Activated B cell treated with CpG ODN at 0.5 μM for 24 hours (primary cell): Measurements from ENCODE around the gene MYBPC3. TPM values are rescaled to one million over a fixed set of nuclear protein-coding genes. Genes with fewer than 3 reads are reported as not detected.

Experiments used
- ATAC-seq: fragments of 200-7000 bp; cut with Tn5 transposase; one replicate; pipeline ENCODE4 v1.10.0; 2021; ENCODE audit warnings: low read depth, mild to moderate bottlenecking, moderate library complexity
- CTCF ChIA-PET: fragments of 350-600 bp; sonication (Branson Sonifier 250); formaldehyde crosslinking; loops from one replicate; lab custom pipeline; 2021; ENCODE audit warnings: antibody characterized with exemption; lab: Charles Lee
- POLR2A ChIA-PET: fragments of 350-600 bp; sonication (Branson Sonifier 250); formaldehyde crosslinking; loops from one replicate; lab custom pipeline; 2021; ENCODE audit warnings: antibody characterized with exemption; lab: Charles Lee
- DNase-seq: peaks from one replicate; pipeline ENCODE4 v3.0.0; 2022
- H3K27ac Mint-ChIP-seq: one replicate; pipeline ENCODE4 v1.8.0; 2020; ENCODE audit warnings: mixed read lengths
- H3K27me3 Mint-ChIP-seq: one replicate; pipeline ENCODE4 v1.8.0; 2021; ENCODE audit warnings: mixed read lengths
- H3K36me3 Mint-ChIP-seq: one replicate; pipeline ENCODE4 v1.8.0; 2021; ENCODE audit warnings: low read depth, mixed read lengths
- H3K4me1 Mint-ChIP-seq: one replicate; pipeline ENCODE4 v1.8.0; 2021; ENCODE audit warnings: mixed read lengths
- H3K4me3 Mint-ChIP-seq: one replicate; pipeline ENCODE4 v1.8.0; 2020; ENCODE audit warnings: mild to moderate bottlenecking, mixed read lengths
- H3K9me3 Mint-ChIP-seq: one replicate; pipeline ENCODE4 v1.8.0; 2020; ENCODE audit warnings: mixed read lengths
- intact Hi-C: fragments of 100-400 bp; cut with micrococcal nuclease; formaldehyde crosslinking; loops from one replicate; pipeline ENCODE4 v1.15.1; 2024
- total RNA-seq: library from RNA; stranded (reverse); gene quantifications from 2 replicates; pipeline ENCODE4 v1.2.3, GENCODE V29; 2022
- TF ChIP-seq, protein P1 (sequence below): fragments of 200-600 bp; IDR thresholded peaks from one replicate; pipeline ENCODE4 v1.8.0; 2022; ENCODE audit warnings: antibody characterized with exemption, mild to moderate bottlenecking

The MYBPC3 gene
- total RNA-seq, 1 donor from 2014 or later = 0.69 TPM

DNA sequence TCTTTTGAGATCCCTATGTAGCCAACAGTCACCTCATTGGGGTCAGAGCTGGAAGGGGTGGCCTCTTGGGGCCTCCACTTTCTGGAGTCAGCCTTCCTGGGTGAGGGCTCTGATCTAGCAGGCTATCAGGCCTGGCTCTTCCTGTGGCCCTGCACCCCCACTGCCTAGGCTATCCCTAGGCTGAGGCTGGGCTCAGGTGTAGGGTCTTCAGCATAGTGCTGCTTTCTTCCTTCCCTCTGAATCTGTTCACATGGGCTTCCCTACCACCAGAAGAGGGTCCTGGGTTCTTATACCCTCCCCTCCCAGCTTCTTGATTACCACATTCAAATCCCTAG is 26.3 kb upstream of the MYBPC3 start:
- no peak for DNase-seq
- Mint-ChIP-seq H3K4me1 (peaks cover 46% of the 10 kb centered on the region), H3K4me3 (peak overlapping the region; percentile 94), H3K36me3 (peaks cover 29% of the 10 kb centered on the region), H3K27me3 (no peaks in the 10 kb centered on the region), H3K9me3 (no peaks in the 10 kb centered on the region), H3K27ac (no peak overlapping the region)
- POLR2A ChIA-PET = interaction anchor here (0.5 to 3.9 kb wide), 14 partner anchors 13 to 762 kb away, joined by 3 to 106 read pairs (median 6); partner anchors contain the start of genes ATG13, DDB2, HARBI1 and MTCH2
- ATAC-seq = no peak
- TF ChIP-seq, protein P1, sequence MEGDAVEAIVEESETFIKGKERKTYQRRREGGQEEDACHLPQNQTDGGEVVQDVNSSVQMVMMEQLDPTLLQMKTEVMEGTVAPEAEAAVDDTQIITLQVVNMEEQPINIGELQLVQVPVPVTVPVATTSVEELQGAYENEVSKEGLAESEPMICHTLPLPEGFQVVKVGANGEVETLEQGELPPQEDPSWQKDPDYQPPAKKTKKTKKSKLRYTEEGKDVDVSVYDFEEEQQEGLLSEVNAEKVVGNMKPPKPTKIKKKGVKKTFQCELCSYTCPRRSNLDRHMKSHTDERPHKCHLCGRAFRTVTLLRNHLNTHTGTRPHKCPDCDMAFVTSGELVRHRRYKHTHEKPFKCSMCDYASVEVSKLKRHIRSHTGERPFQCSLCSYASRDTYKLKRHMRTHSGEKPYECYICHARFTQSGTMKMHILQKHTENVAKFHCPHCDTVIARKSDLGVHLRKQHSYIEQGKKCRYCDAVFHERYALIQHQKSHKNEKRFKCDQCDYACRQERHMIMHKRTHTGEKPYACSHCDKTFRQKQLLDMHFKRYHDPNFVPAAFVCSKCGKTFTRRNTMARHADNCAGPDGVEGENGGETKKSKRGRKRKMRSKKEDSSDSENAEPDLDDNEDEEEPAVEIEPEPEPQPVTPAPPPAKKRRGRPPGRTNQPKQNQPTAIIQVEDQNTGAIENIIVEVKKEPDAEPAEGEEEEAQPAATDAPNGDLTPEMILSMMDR = no peak
- CTCF ChIA-PET = interaction anchor here (0.9 to 1.4 kb wide), 5 partner anchors 15 to 33 kb away, joined by 4 to 8 read pairs (median 6); no protein-coding TSS in a partner anchor
- intact Hi-C loops = loop anchor here (1.0 to 5.0 kb wide), 7 partner anchors 15 to 474 kb away; partner anchors contain the start of genes CELF1, PSMC3 and SLC39A13

DNA sequence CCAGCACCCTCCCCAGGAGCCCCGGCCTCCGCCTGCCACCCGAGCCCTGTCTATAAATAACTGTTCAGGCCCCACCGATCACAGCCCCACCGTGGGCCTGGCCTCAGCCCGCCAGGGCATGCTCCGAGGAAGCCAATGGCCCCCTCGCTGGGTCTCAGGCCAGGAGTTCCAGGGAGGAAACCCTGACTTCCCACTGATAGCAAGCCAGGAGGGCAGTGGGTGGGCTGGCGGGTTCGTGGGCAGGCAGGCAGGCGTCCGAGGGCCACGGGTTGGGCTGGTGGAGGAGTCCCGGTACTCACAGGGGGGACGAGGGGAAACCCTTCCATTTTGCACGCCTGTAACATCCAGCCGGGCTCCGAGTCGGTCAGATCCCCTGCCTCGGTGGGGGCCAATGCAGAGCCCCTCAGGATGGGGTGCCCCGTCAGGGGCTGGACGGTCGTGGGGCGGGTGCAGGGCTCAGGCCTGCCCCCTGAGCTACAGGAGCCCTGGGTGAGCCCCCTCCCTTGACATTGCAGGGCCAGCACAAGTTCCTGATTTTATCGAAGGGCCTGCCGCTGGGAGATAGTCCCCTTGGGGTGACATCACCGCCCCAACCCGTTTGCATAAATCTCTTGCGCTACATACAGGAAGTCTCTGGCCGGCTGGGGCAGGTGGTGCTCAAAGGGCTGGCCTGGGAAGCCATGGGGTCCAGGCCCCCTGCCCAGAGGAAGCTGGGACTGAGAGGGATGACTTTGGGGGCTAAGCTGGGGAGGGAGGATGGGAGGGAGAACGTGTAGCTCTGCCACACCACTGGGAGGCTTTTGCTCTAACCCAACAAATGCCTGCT is 25.7 kb upstream of the MYBPC3 start, which contains the start of gene SPI1:
Gene SPI1 (minus strand): TSS at position 538 of the 826 bp plus-strand sequence. CDS start 194 bp downstream, at position 344.
- intact Hi-C loops = loop anchor here (1.0 to 5.0 kb wide), 7 partner anchors 16 to 475 kb away; partner anchors contain the start of genes CELF1, PSMC3 and SLC39A13
- Mint-ChIP-seq H3K27ac (no peak within 1 kb of the TSS), H3K4me3 (peak within 1 kb of the TSS; percentile 94), H3K27me3 (no peaks in the 10 kb centered on the region), H3K36me3 (peaks cover 34% of the 10 kb centered on the region), H3K9me3 (no peaks in the 10 kb centered on the region), H3K4me1 (peaks cover 47% of the 10 kb centered on the region)
- ATAC-seq (peak; percentile 87), DNase-seq (peak; percentile 67)
- CTCF ChIA-PET = interaction anchor here (0.9 to 1.4 kb wide), 5 partner anchors 15 to 34 kb away, joined by 4 to 8 read pairs (median 6); no protein-coding TSS in a partner anchor
- TF ChIP-seq, protein P1 = no peak
- POLR2A ChIA-PET = interaction anchor here (0.5 to 3.9 kb wide), 16 partner anchors 13 to 1064 kb away, joined by 3 to 106 read pairs (median 5); partner anchors contain the start of genes ATG13, DDB2, HARBI1 and MTCH2

DNA sequence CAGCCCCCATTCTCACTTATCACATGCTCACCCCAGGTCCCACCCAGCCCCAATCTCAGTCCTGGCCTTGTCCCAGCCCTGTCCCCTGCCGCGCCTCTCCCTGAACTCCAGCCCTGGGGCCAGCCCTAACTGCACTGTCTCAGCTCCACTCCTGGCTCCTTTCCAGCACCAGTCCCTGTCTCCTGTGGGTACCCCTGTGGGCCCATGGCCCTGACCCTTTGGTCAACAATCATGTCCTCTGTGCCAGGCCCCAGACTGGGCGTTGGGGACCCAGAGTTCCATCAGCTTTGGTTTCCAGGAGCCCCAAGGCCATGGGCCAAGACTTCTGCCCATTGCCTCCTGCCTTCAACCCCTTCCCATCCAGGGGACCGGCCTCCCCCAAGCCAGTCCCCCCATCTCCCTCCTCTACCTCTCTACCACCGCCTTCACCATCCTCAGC is 25.1 kb upstream of the MYBPC3 start:
- H3K9me3 Mint-ChIP-seq = no peaks in the 10 kb centered on the region
- H3K4me1 Mint-ChIP-seq = peaks cover 45% of the 10 kb centered on the region
- DNase-seq = no peak
- H3K27me3 Mint-ChIP-seq = no peaks in the 10 kb centered on the region
- H3K4me3 Mint-ChIP-seq = peak overlapping the region; percentile 94
- peaks cover 40% of the 10 kb centered on the region for H3K36me3 Mint-ChIP-seq
- CTCF ChIA-PET = interaction anchor here (1.3 to 1.7 kb wide), 2 partner anchors 16 to 34 kb away, joined by 6 to 11 read pairs; no protein-coding TSS in a partner anchor
- ATAC-seq = peak; percentile 6
- TF ChIP-seq, protein P1 = no peak
- intact Hi-C loops = loop anchor here (1.0 to 5.0 kb wide), 7 partner anchors 17 to 476 kb away; partner anchors contain the start of genes CELF1, PSMC3 and SLC39A13
- H3K27ac Mint-ChIP-seq = no peak overlapping the region
- POLR2A ChIA-PET = interaction anchor here (0.6 to 3.9 kb wide), 12 partner anchors 14 to 1063 kb away, joined by 3 to 106 read pairs (median 6); partner anchors contain the start of genes DDB2, PSMC3 and SLC39A13

DNA sequence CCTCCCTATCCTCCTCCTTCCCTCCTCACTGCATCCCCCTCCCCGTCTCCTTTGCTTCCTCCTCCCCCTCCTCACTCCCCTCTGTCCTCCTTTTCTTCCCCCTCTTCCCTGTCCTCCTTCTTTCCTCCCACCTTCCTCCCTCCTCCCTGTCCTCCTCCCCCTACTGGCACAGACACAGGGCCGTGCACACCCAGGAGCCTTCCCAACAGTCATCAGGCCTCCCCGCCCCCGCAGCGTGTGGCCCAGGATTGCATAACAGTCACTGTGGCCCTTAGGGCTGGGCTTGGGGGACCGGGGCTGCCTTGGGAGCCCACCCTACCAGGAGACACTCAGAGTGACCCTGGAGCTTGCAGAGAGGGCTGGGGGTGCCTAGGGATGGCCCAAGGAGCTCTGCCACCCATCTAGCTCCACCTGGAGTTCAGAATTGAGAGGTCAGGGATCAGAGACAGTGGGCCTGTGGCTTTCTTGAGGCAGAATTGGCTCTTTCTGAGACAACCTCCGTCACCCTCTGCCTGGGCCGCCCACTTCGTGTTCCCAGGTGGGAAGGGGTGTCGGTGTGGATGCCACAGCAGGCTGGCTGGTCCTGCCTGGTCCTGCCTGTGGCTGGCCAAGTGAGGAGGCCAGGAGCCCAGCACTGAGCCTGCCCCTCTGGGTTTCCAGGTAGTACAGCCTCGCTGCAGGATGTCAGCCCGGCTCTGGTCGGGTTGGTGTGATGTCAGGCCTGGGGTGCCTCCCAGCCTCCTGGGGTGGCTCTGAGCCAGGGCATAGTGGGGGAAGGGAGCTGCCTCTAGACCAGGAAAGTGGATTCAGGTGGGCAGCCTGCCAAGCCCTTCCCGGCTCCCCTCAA is 24.2 kb upstream of the MYBPC3 start:
- Mint-ChIP-seq H3K4me1 (peaks cover 49% of the 10 kb centered on the region), H3K27me3 (no peaks in the 10 kb centered on the region), H3K9me3 (no peaks in the 10 kb centered on the region), H3K36me3 (peaks cover 48% of the 10 kb centered on the region), H3K27ac (no peak overlapping the region), H3K4me3 (peak overlapping the region; percentile 94)
- intact Hi-C loops = loop anchor here (5.0 kb wide), 1 partner anchor 176 kb away; the partner anchor contains the start of gene CELF1
- POLR2A ChIA-PET = interaction anchor here (1.0 to 3.9 kb wide), 4 partner anchors 17 to 31 kb away, joined by 5 to 106 read pairs (median 24); partner anchors contain the start of gene SLC39A13
- TF ChIP-seq, protein P1 = no peak
- peak; percentile 32 for DNase-seq
- peak; percentile 16 for ATAC-seq
- CTCF ChIA-PET = interaction anchor here (1.0 to 1.7 kb wide), 2 partner anchors 26 to 35 kb away, joined by 3 to 11 read pairs; no protein-coding TSS in a partner anchor
